LNCaP clone FGC (cell line): ENCODE data around the gene ABCC11.
A peak's percentile ranks its signal among the peaks of the same experiment; 100 is the strongest.
"Not testable (repeated sequence)": the region's sequence is repeated elsewhere in the genome, so short reads cannot be mapped to it uniquely, and the experiment has no call there.

ENCODE experiments used
- DNase-seq: peaks from one replicate; pipeline ENCODE4 v3.0.0-alpha.2; 2011; ENCODE audit warnings: low read depth
- H3K4me3 ChIP-seq: 2 replicates; pipeline ENCODE4 v1.5.1; 2011; ENCODE audit warnings: mild to moderate bottlenecking, low read depth, low read length, control low read depth
- TF ChIP-seq, protein P1 (sequence below): IDR thresholded peaks from 2 replicates; pipeline ENCODE4 v1.5.1; 2012; ENCODE audit warnings: mild to moderate bottlenecking; ENCODE audit not compliant: control insufficient read depth, insufficient read depth; ENCODE audit errors: extremely low read depth

ABCC11 gene

DNA sequence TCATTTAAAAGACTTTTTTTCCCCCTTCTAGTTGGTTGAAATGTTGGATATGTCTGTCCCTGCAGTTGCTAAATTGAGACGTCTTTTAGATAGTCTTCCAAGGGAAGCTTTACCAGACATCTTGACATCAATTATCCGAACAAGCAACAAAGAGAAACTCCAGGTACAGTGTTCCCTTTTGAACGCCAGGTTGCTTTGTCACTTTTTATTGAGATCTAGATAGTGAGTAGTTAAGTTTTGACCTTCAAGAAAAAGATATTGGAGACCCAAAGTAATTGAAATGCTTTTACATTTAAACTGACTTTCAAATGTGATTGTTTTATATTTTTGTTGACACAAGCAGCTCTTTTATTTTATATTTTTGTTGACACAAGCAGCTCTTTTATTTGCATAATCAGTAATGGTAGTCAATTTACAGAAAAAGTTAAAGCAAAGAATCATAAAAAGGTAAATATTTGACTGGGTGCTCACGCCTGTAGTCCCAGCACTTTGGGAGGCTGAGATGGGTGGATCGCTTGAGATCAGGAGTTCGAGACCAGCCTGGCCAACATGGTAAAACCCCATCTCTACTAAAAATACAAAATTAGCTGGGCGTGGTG lies 9.3 kb upstream of the ABCC11 start:
- TF ChIP-seq, protein P1, sequence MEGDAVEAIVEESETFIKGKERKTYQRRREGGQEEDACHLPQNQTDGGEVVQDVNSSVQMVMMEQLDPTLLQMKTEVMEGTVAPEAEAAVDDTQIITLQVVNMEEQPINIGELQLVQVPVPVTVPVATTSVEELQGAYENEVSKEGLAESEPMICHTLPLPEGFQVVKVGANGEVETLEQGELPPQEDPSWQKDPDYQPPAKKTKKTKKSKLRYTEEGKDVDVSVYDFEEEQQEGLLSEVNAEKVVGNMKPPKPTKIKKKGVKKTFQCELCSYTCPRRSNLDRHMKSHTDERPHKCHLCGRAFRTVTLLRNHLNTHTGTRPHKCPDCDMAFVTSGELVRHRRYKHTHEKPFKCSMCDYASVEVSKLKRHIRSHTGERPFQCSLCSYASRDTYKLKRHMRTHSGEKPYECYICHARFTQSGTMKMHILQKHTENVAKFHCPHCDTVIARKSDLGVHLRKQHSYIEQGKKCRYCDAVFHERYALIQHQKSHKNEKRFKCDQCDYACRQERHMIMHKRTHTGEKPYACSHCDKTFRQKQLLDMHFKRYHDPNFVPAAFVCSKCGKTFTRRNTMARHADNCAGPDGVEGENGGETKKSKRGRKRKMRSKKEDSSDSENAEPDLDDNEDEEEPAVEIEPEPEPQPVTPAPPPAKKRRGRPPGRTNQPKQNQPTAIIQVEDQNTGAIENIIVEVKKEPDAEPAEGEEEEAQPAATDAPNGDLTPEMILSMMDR: no peak
- H3K4me3 ChIP-seq: no peak overlapping the region
- no peak for DNase-seq

DNA sequence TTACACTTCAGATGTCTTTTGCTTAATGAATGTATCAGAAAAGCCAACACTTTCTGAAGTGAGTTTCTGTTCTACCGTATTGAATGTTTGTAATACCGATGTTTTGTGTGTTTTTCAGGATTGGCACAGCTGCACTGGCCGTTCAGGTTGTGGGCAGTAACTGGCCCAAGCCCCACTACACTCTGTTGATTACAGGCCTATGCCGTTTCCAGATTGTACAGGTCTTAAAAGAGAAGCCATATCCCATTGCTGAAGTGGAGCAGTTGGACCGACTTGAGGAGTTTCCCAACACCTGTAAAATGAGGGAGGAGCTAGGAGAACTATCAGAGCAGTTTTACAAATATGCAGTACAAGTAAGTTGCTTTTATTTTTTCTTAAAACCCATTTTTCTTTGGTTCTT lies 4.7 kb upstream of the ABCC11 start:
- DNase-seq: no peak
- no peak overlapping the region for H3K4me3 ChIP-seq
- TF ChIP-seq, protein P1: no peak

DNA sequence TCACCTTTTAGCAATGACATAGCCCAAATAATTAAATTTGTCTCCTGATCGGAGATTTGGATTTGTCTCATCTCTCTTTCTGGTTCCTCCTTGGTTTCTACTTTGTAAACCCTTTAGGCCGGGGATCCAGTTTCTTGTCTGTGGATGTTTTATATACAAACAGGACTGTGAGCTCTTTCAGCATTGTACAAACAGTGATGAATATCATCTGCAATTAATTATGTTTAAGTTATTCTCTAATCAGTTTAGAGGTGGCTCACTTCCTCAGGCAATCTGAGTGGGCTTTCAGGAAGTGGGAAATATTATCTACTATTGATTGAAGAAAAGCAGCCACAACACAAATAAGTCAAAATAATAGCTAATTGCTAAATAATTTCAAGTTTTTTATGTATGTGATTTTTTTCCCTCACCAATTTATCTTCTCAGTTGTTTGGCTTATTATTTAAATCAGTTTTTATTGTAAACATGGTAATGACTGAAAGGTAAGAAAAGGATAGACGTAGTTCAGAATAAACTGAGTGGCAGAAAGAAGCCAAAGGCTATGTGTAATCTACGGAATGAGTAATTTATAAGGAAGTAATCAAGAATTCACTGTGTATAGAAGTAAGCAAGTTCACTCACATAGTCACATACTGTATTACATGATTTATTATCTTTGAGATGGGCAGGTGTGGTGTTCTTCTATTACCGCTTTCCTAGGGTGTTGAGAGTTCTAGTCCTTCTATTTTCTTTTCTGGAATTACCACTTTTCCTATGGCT lies 3.4 kb upstream of the ABCC11 start:
- TF ChIP-seq, protein P1: no peak
- DNase-seq: no peak
- no peak overlapping the region for H3K4me3 ChIP-seq

DNA sequence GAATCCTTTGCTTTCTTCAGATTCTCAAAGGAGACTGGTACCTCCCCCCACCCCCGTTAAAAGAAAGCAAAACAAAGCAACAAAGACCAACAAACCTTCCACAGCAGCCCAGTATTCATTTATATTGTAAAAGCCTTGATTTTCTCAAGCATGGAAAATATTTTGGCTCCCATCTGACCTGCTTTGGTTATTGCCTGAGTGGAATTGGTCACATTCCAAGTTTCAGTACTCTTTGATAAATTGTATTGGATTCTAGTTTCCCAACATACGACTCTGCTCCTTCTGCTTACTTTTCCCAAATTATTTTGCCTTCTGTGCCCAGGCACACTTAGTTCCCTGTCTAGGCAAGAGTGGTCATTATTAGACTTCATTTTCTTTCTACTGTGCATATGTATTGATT lies 1.3 kb downstream of the ABCC11 start:
- no peak for DNase-seq
- peak overlapping the region; percentile 81 for H3K4me3 ChIP-seq
- TF ChIP-seq, protein P1: no peak

DNA sequence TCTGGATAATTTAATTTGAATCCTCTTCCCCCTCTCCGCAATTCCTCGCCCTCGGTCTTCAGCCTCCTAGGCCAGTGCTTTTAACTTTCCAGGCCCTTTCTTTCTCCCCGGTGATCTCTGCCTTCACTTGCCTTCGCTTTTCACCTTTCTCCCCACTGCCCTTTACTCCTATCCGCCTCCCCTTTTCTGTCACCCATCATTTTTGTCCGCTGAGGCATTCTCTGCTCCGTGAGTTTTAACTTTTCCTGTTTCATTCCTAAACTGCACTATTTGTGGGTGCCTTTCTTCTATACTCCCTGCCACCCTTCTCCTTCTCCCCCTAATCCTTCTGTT lies 2.5 kb downstream of the ABCC11 start:
- peak overlapping the region; percentile 81 for H3K4me3 ChIP-seq
- no peak for DNase-seq
- TF ChIP-seq, protein P1: no peak

DNA sequence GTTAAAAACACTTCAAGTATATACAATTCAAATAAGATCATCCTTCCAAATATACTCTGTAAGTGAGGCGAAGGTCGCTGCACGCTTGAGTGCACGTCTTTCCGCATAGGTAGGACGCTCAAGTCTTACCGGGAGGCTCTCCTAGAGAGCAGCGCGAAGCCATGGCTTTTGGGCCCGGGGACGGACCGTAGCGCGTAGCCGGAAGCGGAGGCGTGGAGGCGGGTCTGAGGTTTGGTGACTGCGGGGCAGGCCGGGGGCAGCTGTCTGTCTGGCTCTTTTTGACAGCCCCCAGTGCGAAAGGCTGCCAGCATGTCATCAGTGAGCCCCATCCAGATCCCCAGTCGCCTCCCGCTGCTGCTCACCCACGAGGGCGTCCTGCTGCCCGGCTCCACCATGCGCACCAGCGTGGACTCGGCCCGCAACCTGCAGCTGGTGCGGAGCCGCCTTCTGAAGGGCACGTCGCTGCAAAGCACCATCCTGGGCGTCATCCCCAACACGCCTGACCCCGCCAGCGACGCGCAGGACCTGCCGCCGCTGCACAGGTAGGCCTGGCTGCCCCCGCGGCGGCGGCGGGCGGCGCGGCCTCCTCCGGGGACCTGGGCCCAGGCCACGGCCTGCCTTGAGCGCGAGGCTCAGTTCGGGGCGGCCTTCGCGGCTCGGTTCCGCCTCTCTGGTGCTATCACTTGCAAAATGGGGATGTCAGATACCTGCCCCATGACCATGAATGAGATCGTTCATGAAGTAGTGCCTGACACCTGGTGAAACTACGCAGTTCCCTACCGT lies 3.1 kb downstream of the ABCC11 start, which contains the start of gene LONP2:
Gene LONP2 (plus strand): TSS at position 221 of the 783 bp plus-strand sequence. CDS start 89 bp downstream, at position 310.
- DNase-seq: peak; percentile 82
- peak within 1 kb of the TSS; percentile 81 for H3K4me3 ChIP-seq
- TF ChIP-seq, protein P1: no peak

DNA sequence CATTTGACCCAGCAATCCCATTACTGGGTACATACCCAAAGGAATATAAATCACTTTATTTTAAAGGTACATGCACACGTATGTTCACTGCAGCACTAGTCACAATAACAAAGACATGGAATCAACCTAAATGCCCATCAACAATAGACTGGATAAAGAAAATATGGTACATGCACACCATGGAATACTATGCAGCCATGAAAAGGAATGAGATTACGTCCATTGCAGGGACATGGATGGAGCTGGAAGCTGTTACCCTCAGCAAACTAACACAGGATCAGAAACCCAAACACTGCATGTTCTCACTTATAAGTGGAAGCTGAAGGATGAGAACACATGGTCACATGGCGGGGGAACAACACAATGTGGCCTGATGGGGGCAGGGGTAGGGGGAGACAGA lies 7.2 kb downstream of the ABCC11 start:
- H3K4me3 ChIP-seq, DNase-seq: not testable (repeated sequence)
